ENCODE data around the gene MAPK8. TPM values are rescaled to one million over a fixed set of nuclear protein-coding genes. Genes with fewer than 3 reads are reported as not detected.

MAPK8 gene
- total RNA-seq, 1 donor from 2014 or later = 53.7 TPM

GRCh38 chr10:48423884-48424283 lies 117.4 kb downstream of the MAPK8 start:
- TF ChIP-seq CTCF (IDR thresholded peaks at IDR 0.05; ENCODE audit: unreplicated experiment) = no peak
- DNase-seq (ENCODE audit: low spot score) = no peak

GRCh38 chr10:48428896-48429295 lies 122.4 kb downstream of the MAPK8 start:
- TF ChIP-seq CTCF (IDR thresholded peaks at IDR 0.05; ENCODE audit: unreplicated experiment) = no peak
- Mint-ChIP-seq H3K4me1 (ENCODE audit: unreplicated experiment) (peaks cover 3% of the 10 kb centered on the region), H3K27me3 (ENCODE audit: unreplicated experiment) (no peaks in the 10 kb centered on the region), H3K4me3 (ENCODE audit: unreplicated experiment) (no peak overlapping the region), H3K36me3 (ENCODE audit: low read depth, unreplicated experiment) (peaks cover 4% of the 10 kb centered on the region), H3K9me3 (ENCODE audit: unreplicated experiment) (no peaks in the 10 kb centered on the region), H3K27ac (ENCODE audit: unreplicated experiment) (no peak overlapping the region)
- no peak for DNase-seq (ENCODE audit: low spot score)

More at GRCh38 chr10:48423884-48424283, 117.4 kb downstream of the MAPK8 start:
- no peaks in the 10 kb centered on the region for H3K9me3 Mint-ChIP-seq (ENCODE audit: unreplicated experiment)
- peaks cover 4% of the 10 kb centered on the region for H3K36me3 Mint-ChIP-seq (ENCODE audit: low read depth, unreplicated experiment)
- no peak overlapping the region for H3K4me3 Mint-ChIP-seq (ENCODE audit: unreplicated experiment)
- no peak overlapping the region for H3K27ac Mint-ChIP-seq (ENCODE audit: unreplicated experiment)
- no peaks in the 10 kb centered on the region for H3K4me1 Mint-ChIP-seq (ENCODE audit: unreplicated experiment)
- H3K27me3 Mint-ChIP-seq (ENCODE audit: unreplicated experiment) = no peaks in the 10 kb centered on the region

- H3K36me3 Mint-ChIP-seq (ENCODE audit: low read depth, unreplicated experiment) = peaks cover 4% of the 10 kb centered on the region
- peaks cover 3% of the 10 kb centered on the region for H3K4me1 Mint-ChIP-seq (ENCODE audit: unreplicated experiment)
- DNase-seq (ENCODE audit: low spot score) = no peak
- no peaks in the 10 kb centered on the region for H3K27me3 Mint-ChIP-seq (ENCODE audit: unreplicated experiment)
- H3K4me3 Mint-ChIP-seq (ENCODE audit: unreplicated experiment) = no peak overlapping the region
- no peak overlapping the region for H3K27ac Mint-ChIP-seq (ENCODE audit: unreplicated experiment)
- TF ChIP-seq CTCF (IDR thresholded peaks at IDR 0.05; ENCODE audit: unreplicated experiment) = no peak
- H3K9me3 Mint-ChIP-seq (ENCODE audit: unreplicated experiment) = no peaks in the 10 kb centered on the region
These were observed 122.8 kb downstream of the MAPK8 start for GRCh38 chr10:48429309-48429708.

- H3K4me1 Mint-ChIP-seq (ENCODE audit: unreplicated experiment) = peaks cover 4% of the 10 kb centered on the region
- no peaks in the 10 kb centered on the region for H3K27me3 Mint-ChIP-seq (ENCODE audit: unreplicated experiment)
- no peaks in the 10 kb centered on the region for H3K9me3 Mint-ChIP-seq (ENCODE audit: unreplicated experiment)
- TF ChIP-seq CTCF (IDR thresholded peaks at IDR 0.05; ENCODE audit: unreplicated experiment) = no peak
- no peak overlapping the region for H3K27ac Mint-ChIP-seq (ENCODE audit: unreplicated experiment)
- no peak overlapping the region for H3K4me3 Mint-ChIP-seq (ENCODE audit: unreplicated experiment)
- peaks cover 4% of the 10 kb centered on the region for H3K36me3 Mint-ChIP-seq (ENCODE audit: low read depth, unreplicated experiment)
- DNase-seq (ENCODE audit: low spot score) = no peak
These were observed 124.0 kb downstream of the MAPK8 start for GRCh38 chr10:48430402-48430993.

- DNase-seq (ENCODE audit: low spot score) = no peak
- Mint-ChIP-seq H3K27me3 (ENCODE audit: unreplicated experiment) (no peaks in the 10 kb centered on the region), H3K4me3 (ENCODE audit: unreplicated experiment) (no peak overlapping the region), H3K27ac (ENCODE audit: unreplicated experiment) (no peak overlapping the region), H3K36me3 (ENCODE audit: low read depth, unreplicated experiment) (peaks cover 4% of the 10 kb centered on the region), H3K9me3 (ENCODE audit: unreplicated experiment) (no peaks in the 10 kb centered on the region), H3K4me1 (ENCODE audit: unreplicated experiment) (peaks cover 10% of the 10 kb centered on the region)
- no peak for TF ChIP-seq CTCF (IDR thresholded peaks at IDR 0.05; ENCODE audit: unreplicated experiment)
These were observed 125.4 kb downstream of the MAPK8 start for GRCh38 chr10:48431871-48432270.

All from endothelial cell (in vitro differentiated cells).